SK-N-SH treated with all-trans-retinoic acid at 6 μM for 48 hours (cell line): ENCODE data around the gene TASP1.

Experiments
- ATAC-seq: fragments of 200-7000 bp; cut with Tn5 transposase; 3 replicates; pipeline ENCODE4 v1.9.1; 2020; ENCODE audit warnings: mild to moderate bottlenecking, moderate library complexity
- ARNTL ChIP-seq: fragments of 450-650 bp; formaldehyde crosslinking; IDR thresholded peaks from 2 replicates; pipeline ENCODE4 v1.5.0; 2020; ENCODE audit warnings: low read depth, mild to moderate bottlenecking, moderate library complexity, borderline replicate concordance
- BACH2 ChIP-seq: fragments of 250-450 bp; sonication (Bioruptor Pico); IDR thresholded peaks from 2 replicates; pipeline ENCODE4 v1.9.0; 2021; ENCODE audit warnings: mild to moderate bottlenecking, borderline replicate concordance
- CREB5 ChIP-seq: fragments of 250-450 bp; sonication (Bioruptor Pico); IDR thresholded peaks from 2 replicates; pipeline ENCODE4 v1.5.1; 2020; ENCODE audit warnings: low read depth, mild to moderate bottlenecking, moderate library complexity
- CSDC2 ChIP-seq: fragments of 250-450 bp; sonication (Bioruptor Pico); IDR thresholded peaks from 2 replicates; pipeline ENCODE4 v1.5.0; 2020; ENCODE audit warnings: mild to moderate bottlenecking, moderate library complexity
- CSRNP3 ChIP-seq: fragments of 250-450 bp; sonication (Bioruptor Pico); IDR thresholded peaks from 2 replicates; pipeline ENCODE4 v1.5.1; 2021; ENCODE audit warnings: mild to moderate bottlenecking, moderate library complexity
- ESRRG ChIP-seq: fragments of 250-450 bp; sonication (Bioruptor Pico); IDR thresholded peaks from 2 replicates; pipeline ENCODE4 v1.6.1; 2021; ENCODE audit warnings: mild to moderate bottlenecking
- GLIS3 ChIP-seq: fragments of 250-450 bp; sonication (Bioruptor Pico); IDR thresholded peaks from 2 replicates; pipeline ENCODE4 v1.5.0; 2020; ENCODE audit warnings: mild to moderate bottlenecking, moderate library complexity
- ISL1 ChIP-seq: fragments of 250-450 bp; sonication (Bioruptor Pico); IDR thresholded peaks from 2 replicates; pipeline ENCODE4 v2.1.2; 2022; ENCODE audit warnings: mild to moderate bottlenecking, moderate library complexity
- OSR1 ChIP-seq: fragments of 250-450 bp; sonication (Bioruptor Pico); IDR thresholded peaks from 2 replicates; pipeline ENCODE4 v1.8.0; 2022; ENCODE audit warnings: moderate library complexity, mild to moderate bottlenecking, inconsistent platforms
- POU6F1 ChIP-seq: fragments of 250-450 bp; sonication (Bioruptor Pico); IDR thresholded peaks from 2 replicates; pipeline ENCODE4 v1.8.0; 2021; ENCODE audit warnings: low read depth, mild to moderate bottlenecking, moderate library complexity, borderline replicate concordance
- PPARA ChIP-seq: fragments of 250-450 bp; sonication (Bioruptor Pico); IDR thresholded peaks from 2 replicates; pipeline ENCODE4 v1.5.0; 2020; ENCODE audit warnings: mild to moderate bottlenecking, borderline replicate concordance
- RARB ChIP-seq: fragments of 250-450 bp; sonication (Bioruptor Pico); IDR thresholded peaks from 2 replicates; pipeline ENCODE4 v1.8.0; 2021; ENCODE audit warnings: mild to moderate bottlenecking, moderate library complexity
- SNAI2 ChIP-seq: fragments of 250-450 bp; sonication (Bioruptor Pico); IDR thresholded peaks from 2 replicates; pipeline ENCODE4 v1.5.0; 2020; ENCODE audit warnings: mild to moderate bottlenecking, moderate library complexity
- TCF4 ChIP-seq: fragments of 250-450 bp; sonication (Bioruptor Pico); IDR thresholded peaks from 2 replicates; pipeline ENCODE4 v1.8.0; 2021; ENCODE audit warnings: mild to moderate bottlenecking, moderate library complexity, borderline replicate concordance
- TOX ChIP-seq: fragments of 250-450 bp; sonication (Bioruptor Pico); IDR thresholded peaks from 2 replicates; pipeline ENCODE4 v1.8.0; 2021; ENCODE audit warnings: mild to moderate bottlenecking, moderate library complexity, borderline replicate concordance
- ZC3H10 ChIP-seq: fragments of 250-450 bp; sonication (Bioruptor Pico); IDR thresholded peaks from 2 replicates; pipeline ENCODE4 v1.5.1; 2021; ENCODE audit warnings: mild to moderate bottlenecking, moderate library complexity
- ZFP3 ChIP-seq: fragments of 250-450 bp; sonication (Bioruptor Pico); IDR thresholded peaks from 2 replicates; pipeline ENCODE4 v1.5.0; 2020; ENCODE audit warnings: mild to moderate bottlenecking, moderate library complexity
- ZNF565 ChIP-seq: fragments of 450-650 bp; formaldehyde crosslinking; conservative IDR thresholded peaks from 2 replicates; pipeline ENCODE4 v1.5.0; 2020; ENCODE audit warnings: low read depth, mild to moderate bottlenecking, moderate library complexity
- ZNF70 ChIP-seq: fragments of 450-650 bp; formaldehyde crosslinking; IDR thresholded peaks from 2 replicates; pipeline ENCODE4 v1.5.0; 2020; ENCODE audit warnings: mild to moderate bottlenecking, moderate library complexity
- ZNF8 ChIP-seq: fragments of 450-650 bp; formaldehyde crosslinking; IDR thresholded peaks from 2 replicates; pipeline ENCODE4 v1.5.0; 2020; ENCODE audit warnings: mild to moderate bottlenecking, moderate library complexity
- TF ChIP-seq, protein P1 (sequence below): fragments of 250-450 bp; sonication (Bioruptor Pico); IDR thresholded peaks from 2 replicates; pipeline ENCODE4 v1.8.0; 2020; ENCODE audit warnings: mild to moderate bottlenecking, moderate library complexity, borderline replicate concordance

The TASP1 gene

GRCh38 chr20:13452470-13453124 lies 186.1 kb downstream of the TASP1 start:
- no peak for TF ChIP-seq ZC3H10 (CRISPR knock-in tag)
- TF ChIP-seq RARB (CRISPR knock-in tag): no peak
- no peak for TF ChIP-seq ZNF8 (CRISPR knock-in tag)
- no peak for TF ChIP-seq SNAI2 (CRISPR knock-in tag)
- TF ChIP-seq ISL1 (CRISPR knock-in tag): no peak
- no peak for TF ChIP-seq PPARA
- no peak for TF ChIP-seq ESRRG (CRISPR knock-in tag)
- TF ChIP-seq, protein P1, sequence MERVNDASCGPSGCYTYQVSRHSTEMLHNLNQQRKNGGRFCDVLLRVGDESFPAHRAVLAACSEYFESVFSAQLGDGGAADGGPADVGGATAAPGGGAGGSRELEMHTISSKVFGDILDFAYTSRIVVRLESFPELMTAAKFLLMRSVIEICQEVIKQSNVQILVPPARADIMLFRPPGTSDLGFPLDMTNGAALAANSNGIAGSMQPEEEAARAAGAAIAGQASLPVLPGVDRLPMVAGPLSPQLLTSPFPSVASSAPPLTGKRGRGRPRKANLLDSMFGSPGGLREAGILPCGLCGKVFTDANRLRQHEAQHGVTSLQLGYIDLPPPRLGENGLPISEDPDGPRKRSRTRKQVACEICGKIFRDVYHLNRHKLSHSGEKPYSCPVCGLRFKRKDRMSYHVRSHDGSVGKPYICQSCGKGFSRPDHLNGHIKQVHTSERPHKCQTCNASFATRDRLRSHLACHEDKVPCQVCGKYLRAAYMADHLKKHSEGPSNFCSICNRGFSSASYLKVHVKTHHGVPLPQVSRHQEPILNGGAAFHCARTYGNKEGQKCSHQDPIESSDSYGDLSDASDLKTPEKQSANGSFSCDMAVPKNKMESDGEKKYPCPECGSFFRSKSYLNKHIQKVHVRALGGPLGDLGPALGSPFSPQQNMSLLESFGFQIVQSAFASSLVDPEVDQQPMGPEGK (CRISPR knock-in tag): no peak
- TF ChIP-seq ZFP3: no peak
- no peak for TF ChIP-seq GLIS3 (CRISPR knock-in tag)
- TF ChIP-seq CSDC2: no peak
- no peak for TF ChIP-seq TCF4 (CRISPR knock-in tag)
- TF ChIP-seq ARNTL (CRISPR knock-in tag): no peak
- TF ChIP-seq ZNF70: no peak
- TF ChIP-seq OSR1: no peak
- TF ChIP-seq ZNF565 (CRISPR knock-in tag): no peak
- no peak for TF ChIP-seq POU6F1 (CRISPR knock-in tag)
- TF ChIP-seq TOX: no peak
- TF ChIP-seq CSRNP3: no peak
- ATAC-seq: no peak

GRCh38 chr20:13449868-13450434 lies 188.8 kb downstream of the TASP1 start:
- ATAC-seq: no peak
- TF ChIP-seq ARNTL (CRISPR knock-in tag): no peak
- TF ChIP-seq TCF4 (CRISPR knock-in tag): no peak

DNA sequence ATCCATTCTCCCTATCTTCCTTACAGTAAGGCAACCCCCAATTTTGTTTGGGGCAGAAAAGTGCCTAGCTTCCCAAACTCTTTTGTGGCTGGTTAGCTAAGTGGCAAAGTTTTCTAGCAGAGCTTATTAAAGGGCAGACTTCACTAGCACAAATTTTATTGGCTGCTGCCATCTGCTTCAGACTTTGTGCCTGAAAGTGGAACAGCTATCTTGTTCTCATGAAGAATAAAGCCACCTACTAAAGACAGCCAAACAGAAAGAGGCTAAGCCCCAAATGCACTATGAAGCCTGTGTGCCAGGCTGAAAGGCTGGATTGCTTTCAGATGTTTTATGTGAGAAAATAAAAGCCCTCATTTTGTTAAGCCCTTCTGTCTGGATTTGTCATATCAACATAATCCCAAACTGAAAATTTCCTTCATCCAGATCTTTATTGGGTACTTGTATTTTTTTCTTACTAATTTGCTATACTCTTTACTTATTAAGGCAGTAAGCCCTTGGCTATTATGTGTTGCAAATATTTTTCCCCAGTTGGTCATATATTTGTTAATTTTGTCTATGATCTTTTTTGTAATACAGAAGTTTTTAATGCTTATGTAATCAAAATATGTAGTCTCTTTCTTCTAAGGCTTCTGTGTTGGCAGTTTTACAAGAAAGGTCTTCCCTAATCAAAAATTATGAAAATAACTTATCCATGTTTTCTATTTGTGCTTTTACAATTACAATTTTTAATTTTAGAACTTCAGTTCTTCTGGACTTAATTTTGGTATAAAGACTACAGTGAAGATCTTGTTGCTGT lies 191.1 kb downstream of the TASP1 start:
- no peak for ATAC-seq
- TF ChIP-seq BACH2 (CRISPR knock-in tag) (no peak), ZNF8 (CRISPR knock-in tag) (no peak), CSRNP3 (no peak), CREB5 (CRISPR knock-in tag) (no peak), OSR1 (no peak), ZFP3 (no peak), ESRRG (CRISPR knock-in tag) (no peak)
